GM20431 (cell line): ENCODE data around the gene IL36G.

Experiments used
- in situ Hi-C: fragments of 300-500 bp; cut with MseI, MboI; formaldehyde crosslinking; loops from one replicate; pipeline ENCODE4 v1.15.0; 2020; ENCODE audit warnings: low sequenced_read_pairs; ENCODE audit not compliant: unreplicated experiment

IL36G gene

DNA sequence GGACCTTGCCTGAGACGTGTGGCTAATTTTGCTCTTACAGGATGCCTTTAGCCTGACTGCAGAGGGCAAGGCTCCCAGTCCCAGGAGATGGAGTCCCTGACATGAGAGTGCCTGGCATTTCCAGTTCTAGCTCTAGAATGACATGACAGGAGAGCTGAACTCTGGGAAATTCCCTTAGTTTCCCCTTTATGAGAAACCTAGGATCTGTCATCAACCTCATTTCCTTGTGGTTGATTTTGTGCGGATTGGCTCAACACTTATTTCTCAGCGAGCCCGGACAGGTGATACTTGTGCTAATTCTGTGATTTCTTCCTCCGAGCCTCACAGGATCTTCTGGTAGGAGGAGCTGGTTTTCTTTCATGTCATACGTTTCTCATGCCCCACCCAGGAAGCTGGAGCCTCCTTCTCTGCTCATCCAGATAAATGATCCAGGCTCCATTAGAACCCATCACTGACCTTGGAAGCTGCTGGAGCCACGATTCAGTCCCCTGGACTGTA is at the start of gene IL36G:
TSS of gene IL36G (plus strand) at position 448 of the 498 bp plus-strand sequence. CDS start 633 bp downstream, outside the sequence.
- in situ Hi-C loops, result no loop called here

DNA sequence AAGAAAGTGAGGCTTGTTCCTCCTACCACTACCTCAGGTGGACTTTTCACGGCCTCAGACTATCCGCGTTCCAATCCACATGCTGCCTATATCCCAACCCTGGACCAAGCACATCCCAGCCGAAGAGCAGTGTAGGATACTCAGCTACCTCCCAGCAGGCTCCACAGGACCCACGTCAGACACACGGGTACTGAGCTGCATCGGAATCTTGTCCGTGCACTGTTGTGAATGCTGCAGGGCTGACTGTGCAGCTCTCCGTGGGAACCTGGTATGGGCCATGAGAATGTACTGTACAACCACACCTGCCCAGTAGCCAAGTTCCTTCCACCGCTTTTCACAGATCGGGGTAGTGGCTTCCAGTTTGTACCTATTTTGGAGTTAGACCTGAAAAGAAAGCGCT is 44.5 kb upstream of the IL36G start:
- in situ Hi-C loops, result loop anchor here (25.0 kb wide), 1 partner anchor 321 kb away; no protein-coding TSS in a partner anchor

DNA sequence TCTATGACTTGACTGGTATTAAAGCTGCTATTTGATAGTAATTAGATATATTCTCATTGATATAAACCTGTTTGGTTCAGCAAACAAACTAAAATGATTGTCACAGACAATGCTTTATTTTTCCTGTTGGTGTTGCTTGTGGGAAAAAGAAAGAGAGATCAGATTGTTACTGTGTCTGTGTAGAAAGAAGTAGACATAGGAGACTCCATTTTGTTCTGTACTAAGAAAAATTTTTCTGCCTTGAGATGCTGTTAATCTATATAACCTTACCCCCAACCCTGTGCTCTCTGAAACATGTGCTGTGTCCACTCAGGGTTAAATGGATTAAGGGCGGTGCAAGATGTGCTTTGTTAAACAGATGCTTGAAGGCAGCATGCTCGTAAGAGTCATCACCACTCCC is 43.7 kb upstream of the IL36G start:
- in situ Hi-C loops, result loop anchor here (25.0 kb wide), 1 partner anchor 322 kb away; no protein-coding TSS in a partner anchor

DNA sequence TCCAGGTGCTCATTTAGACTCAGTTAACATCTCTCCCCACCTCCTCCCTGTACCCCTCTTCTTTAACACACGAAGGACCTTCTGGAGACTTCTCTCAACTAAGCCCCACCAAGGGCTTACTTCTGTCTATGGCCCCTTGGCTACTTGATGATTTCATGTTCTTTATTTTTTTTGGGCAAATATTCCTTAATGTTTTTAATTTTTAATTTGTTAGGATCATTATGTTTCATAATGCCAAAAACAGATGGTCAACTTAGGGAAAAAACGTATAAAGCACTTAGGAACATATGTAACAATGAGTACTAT is 40.9 kb upstream of the IL36G start:
- in situ Hi-C loops, result loop anchor here (25.0 kb wide), 1 partner anchor 325 kb away; no protein-coding TSS in a partner anchor

DNA sequence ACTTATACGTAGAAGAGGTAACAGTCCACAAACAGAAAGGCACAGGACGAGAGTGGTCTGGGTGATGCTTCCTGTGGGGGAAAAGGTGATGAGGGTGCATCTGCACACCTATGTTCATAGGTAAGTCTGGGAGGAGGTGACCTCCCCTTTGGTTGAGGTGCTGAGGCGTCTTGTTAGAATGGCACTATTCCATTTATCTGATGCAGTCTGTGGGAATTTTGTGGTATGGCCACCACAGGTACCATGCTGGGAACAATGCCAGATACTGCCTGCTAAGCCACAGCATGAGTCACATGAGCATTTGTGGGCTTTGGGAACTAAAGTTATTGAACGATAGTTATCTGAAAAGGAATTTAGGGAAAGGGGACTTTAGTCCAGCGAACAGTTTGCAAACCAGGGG is 38.9 kb upstream of the IL36G start:
- in situ Hi-C loops, result loop anchor here (25.0 kb wide), 1 partner anchor 327 kb away; no protein-coding TSS in a partner anchor

DNA sequence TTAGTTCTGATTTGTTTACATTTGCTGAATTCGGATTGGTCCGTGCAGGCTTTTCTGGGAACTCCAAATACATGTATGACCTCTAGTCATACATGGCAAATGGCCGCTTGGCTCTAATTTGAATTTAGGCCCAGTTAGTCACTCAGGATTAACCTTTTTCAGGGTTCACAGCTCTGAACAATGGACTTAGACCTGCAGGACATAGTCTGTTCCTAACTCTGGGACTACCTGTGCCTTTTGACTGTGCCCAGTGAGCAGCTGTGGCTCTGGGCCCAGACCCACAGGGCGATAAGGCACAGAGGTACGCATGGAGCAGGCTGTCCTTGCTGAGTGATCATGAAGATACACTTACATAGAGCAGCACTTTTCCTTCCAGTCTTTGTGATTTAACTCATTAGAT is 38.4 kb upstream of the IL36G start:
- in situ Hi-C loops, result loop anchor here (25.0 kb wide), 1 partner anchor 327 kb away; no protein-coding TSS in a partner anchor

DNA sequence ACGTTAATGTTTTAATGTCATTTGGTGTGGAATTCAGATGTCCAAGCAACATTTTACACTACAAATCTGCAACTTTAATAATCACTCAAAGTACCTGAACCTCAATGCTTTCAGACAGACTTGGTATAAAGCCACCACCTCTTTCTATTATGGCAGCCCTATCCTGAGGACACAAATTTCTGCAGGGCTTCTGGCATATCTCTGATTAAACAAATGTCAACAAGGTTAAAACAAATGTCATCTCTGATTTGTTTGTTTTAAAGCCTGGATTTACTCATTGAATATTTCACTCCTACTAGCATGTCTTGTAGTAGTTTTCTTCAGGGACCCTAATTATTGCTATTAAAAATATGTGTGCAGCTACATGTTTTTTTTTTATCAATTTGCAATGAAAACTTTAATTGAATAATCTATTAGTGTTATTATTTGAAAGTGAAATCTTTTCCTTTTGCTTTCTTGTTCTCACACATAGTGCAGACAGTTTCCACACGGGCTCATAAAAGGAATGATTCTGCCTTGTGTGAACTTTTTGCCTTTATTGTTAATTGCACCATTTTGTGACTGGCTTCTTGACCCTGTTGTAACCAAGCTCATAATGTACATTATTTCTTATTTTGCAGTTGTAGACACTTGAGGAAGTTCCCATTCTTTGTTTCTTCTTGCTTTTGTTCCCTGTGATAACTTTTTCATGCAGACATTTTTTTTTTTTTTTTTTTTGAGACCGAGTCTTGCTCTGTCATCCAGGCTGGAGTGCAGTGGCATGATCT is 36.8 kb upstream of the IL36G start:
- in situ Hi-C loops, result loop anchor here (25.0 kb wide), 1 partner anchor 329 kb away; no protein-coding TSS in a partner anchor

DNA sequence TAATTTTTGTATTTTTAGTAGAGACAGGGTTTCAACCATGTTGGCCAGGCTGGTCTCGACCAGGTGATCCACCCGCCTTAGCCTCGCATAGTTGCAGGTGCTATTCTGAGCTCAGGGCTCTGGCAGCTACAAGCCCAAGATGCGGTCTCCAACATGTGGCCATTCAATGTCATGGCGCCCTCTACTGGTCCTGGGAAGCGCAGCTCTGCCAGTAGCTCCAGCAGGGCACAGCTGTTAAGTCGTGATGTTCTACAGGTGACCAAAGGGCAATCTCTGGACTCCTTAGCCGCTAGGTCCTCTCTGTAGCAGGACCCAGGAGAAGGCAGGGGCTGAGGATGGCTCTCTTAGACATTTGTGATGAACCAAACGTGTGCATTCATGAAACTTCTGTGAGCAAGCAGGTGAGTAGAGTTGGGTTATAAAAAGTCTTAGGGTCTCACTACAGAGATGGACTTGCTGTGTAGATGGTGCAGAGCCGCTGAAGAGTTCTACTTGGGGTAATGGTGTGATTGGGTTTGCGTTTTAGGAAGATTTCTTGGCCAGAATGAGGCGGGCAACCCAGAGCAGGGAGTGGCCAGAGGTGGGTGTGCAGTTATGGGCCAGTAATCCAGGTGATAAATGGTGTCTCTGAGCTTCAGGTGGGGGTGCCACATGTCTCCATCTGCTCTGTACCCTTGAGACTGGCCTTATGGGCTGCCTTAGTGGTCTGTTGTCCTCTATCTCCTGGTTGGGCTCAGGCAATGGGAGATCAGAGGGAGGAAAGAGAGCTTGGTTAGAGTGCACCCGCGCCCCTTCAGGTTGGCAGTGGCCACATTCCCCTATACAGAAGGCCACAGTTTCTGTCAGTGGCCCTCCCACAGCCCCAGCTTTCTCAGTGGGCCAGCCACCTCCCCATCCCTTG is 35.8 kb upstream of the IL36G start:
- in situ Hi-C loops, result loop anchor here (25.0 kb wide), 1 partner anchor 330 kb away; no protein-coding TSS in a partner anchor

DNA sequence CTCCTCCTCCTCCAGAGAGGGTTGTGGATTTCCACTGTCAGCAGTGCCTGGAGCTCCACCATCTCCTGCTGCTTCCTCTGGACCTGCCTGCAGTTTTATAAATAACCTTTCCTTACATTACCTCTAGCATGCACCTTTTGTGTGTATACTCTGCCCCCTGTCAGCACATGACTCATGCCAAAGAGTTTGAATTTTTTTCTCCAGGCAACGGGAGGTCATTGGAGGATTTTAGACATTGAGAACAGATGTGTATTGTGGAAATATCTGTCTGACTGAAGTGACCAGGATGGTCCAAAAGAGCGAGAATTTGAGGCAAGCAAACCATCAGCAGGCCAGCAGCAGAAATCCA is 35.2 kb upstream of the IL36G start:
- in situ Hi-C loops, result loop anchor here (25.0 kb wide), 1 partner anchor 330 kb away; no protein-coding TSS in a partner anchor

DNA sequence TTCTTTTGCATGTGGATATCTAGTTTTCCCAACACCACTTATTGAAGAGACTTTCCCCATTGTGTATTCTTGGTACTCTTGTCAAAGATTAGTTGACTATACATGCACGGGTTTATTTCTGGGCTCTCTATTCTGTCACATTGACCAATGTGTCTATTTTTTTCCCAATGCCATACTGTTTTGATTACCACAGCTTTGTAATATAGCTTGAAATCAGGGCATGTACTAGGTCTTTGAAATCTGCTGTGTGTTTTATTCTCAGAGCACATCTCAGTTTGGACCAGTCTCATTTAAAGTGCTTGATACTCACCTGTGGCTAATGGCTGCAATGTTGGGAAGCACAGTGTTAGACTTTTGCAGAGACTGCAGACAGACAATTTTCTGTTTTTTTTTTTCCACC is 32.8 kb upstream of the IL36G start:
- in situ Hi-C loops, result loop anchor here (25.0 kb wide), 1 partner anchor 333 kb away; no protein-coding TSS in a partner anchor

DNA sequence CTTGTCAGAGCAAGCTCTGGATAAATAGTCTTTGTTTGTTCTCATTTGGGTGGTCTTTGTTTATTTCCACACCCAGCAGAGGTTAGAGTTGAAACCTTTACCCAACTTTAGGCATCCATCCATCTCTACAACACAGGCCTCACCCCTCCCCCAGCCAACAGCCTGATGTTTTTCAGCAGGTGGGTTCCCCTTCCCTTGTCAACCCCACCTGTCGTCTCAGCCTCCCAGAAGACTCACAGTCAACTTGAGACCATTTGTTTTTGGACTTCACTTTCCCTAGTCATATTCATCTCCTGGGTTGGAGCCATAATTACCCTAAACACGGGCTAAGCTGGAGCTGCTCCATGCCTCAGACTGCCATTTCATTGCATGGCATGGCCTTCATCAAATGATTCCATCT is 31.7 kb upstream of the IL36G start:
- in situ Hi-C loops, result loop anchor here (25.0 kb wide), 1 partner anchor 334 kb away; no protein-coding TSS in a partner anchor

DNA sequence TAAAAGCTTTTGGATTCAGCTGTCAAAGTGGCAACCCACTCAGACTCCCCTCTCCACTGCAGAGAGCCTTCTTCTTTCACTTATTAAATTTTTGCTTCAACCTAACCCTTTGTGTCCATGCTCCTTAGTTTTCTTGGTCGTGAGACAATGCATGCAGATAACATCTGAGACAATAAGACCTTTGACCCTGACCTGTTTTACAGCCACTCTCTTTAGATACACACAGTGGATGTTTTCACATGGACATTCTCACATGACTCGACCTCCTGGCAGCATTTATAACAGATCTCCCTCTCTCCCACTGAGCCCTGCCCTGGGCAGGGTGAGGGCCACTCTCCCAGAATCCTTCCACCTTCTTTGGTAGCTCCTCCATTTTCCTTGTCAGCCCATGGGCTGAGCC is 30.4 kb upstream of the IL36G start:
- in situ Hi-C loops, result loop anchor here (25.0 kb wide), 1 partner anchor 335 kb away; no protein-coding TSS in a partner anchor

DNA sequence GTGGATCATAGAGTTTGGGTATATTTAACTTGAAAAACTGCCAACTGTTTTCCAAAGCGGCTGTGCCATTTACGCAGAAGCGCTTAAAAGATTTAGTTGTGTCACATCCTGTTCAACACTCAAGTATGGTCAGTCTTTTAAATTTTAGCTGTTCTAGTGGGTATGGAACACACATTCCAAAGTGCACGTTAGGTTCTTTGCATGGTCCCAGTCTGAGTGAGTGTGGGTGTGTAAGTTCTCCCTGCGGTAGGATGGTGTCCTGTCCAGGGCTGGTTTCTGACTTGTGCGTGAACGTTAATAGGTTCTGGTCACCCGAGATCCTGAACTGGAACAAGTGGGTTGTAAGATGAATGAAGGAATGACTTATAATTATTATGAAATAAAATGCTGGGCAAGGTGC is 28.4 kb upstream of the IL36G start:
- in situ Hi-C loops, result loop anchor here (25.0 kb wide), 1 partner anchor 337 kb away; no protein-coding TSS in a partner anchor

DNA sequence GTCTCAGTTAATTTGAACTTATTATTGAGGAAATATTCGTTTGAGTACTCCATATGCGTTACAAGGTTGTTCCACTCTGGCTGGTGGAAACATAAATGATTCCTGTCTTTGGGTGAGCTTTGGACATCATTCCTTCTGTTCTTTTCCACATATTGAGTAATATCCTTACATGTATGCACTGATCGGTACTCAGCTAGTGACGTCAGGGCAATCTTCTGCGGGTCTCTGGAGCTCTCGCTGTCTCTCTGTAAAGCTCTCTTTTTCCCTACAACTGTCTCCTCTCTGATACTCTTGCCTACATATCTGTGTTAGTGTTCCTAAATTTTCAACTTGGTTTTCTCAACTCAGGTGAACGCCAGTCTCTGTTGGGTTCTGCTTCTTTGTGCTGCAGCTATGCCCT is 23.4 kb upstream of the IL36G start:
- in situ Hi-C loops, result no loop called here

DNA sequence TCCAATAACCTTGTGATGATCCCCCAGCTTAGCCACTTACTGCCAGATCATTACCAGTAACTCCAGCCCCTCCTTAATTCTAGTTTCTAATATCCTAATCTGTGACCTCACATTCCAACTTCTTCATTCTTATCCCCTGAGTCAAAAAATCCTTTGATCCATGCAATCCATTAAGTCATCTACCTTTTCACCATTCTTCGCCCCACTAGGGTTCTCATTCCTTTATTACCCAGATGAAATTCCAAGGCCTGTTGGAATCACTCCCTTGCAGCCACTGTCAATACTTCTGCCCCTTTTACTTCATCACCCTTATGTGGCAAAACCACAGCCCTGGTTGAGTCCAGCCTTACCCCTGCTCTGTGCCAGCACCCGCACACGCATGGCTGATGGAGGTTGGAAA is 20.3 kb upstream of the IL36G start:
- in situ Hi-C loops, result no loop called here

DNA sequence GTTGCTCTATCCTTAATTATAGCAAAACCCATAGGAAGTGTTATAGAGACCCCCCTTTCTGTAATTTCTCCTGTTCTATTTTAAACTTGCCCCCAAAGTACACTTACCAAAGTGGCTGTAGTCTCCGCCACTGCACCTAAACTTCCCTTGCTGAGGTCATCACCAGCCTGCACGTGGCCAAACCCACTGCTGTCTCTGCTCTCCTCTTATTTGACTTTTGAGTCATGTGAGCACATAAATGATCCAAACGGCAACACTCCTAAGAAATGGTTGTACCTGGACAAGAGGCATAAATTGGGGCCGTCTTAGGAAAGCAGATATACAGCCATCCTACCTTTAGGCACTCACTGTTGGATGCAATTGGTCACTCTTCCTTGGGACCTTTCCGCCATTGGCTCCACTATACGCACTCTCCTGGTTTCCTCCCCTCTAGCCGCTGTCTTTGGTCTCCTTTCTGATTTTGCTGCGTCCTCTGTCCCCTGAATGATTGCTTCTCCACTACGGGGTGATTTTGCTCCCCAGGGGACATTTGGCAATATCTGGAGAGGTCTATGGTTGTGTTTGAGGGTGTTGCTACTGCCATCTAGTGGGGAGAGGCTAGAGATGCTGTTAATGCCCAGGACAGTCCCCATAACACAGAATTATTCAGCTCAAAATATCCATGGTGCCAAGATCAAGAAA is 19.2 kb upstream of the IL36G start:
- in situ Hi-C loops, result no loop called here

DNA sequence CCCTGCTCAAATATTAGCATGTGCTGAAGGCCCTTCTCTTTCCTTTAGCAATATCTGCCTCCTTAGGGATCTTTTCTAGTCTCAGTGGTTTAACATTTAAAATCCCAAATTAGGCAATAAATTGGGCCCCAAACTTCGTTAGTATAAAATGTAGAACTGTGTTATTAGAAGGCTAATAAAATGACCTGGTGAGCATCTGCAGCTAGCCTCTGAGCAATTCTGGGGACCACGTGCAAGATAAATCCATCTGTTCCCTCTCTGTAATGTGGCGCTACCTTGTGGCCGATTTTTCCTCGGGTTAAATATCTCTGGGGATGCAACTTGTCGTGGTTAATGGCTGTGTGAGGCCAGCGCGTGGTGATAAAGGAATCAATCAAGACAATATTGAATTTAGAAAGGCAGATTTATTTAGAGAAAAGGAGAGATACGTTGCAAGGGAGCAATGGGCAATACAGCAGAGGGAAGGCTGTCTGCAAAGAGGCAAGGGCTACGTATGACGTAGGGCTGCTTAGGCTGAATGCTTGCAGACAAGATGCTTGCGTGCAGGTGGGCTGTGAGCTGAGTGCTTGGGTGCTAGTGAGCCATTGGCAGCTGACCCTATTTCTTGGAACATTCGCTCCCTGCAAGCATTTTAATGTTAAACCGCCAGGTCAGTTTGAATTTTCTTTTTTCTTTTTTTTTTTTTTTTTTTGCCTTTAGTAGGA is 18.5 kb upstream of the IL36G start:
- in situ Hi-C loops, result no loop called here

DNA sequence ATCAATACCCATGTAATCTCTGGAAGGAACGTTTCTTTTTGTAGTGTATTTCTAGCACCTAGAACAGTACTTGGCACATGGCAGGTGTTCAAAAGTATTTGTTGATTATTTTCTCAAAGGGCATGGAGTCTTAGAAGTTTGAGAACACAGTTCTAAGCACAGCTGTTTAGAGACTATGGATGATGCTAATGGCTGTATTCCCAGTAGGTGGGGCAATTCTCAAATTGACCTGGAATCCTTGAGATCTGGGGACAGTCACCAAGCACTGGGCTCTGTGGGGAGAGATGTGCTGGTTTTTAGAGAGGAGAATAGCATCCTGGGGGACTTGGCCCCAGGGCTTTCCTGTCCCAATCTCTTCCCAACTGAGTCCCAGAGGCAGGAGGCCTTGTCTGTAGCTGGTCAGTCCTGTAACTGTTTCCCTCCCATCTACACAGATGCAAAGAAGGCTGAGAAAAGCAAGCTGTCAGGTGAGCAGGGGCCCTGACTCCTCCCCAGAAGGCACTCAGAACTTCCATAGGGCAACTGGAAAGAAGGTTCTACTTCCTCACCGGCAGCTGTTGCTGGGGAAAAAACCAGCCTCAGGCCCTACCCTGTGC is 17.5 kb upstream of the IL36G start:
- in situ Hi-C loops, result no loop called here
